GM12878 (cell line): ENCODE data around the gene PTPRN2. TPM values are rescaled to one million over a fixed set of nuclear protein-coding genes. Genes with fewer than 3 reads are reported as not detected.

Experiments used
- ATAC-seq: fragments of 200-7000 bp; cut with Tn5 transposase; 3 replicates; pipeline ENCODE4 v1.9.1; 2020; ENCODE audit warnings: mild to moderate bottlenecking, moderate library complexity
- BruUV-seq: library from RNA; stranded (reverse); fragments of 400-500 nt; replicated peaks from 2 replicates; lab custom pipeline; 2021; lab: Mats Ljungman, UMichigan
- CTCF ChIA-PET: fragments of 300-600 bp; sonication (Branson Sonifier 250); formaldehyde crosslinking; extraction: SDS; loops from one replicate; lab custom pipeline; 2021; ENCODE audit warnings: inconsistent platforms; lab: Yijun Ruan, JAX
- POLR2A ChIA-PET: fragments of 350-600 bp; formaldehyde crosslinking; extraction: SDS; loops from one replicate; lab custom pipeline; 2021; ENCODE audit warnings: inconsistent platforms; lab: Charles Lee
- RAD21 ChIA-PET: fragments of 300-600 bp; sonication (Branson Sonifier 250); formaldehyde crosslinking; loops from one replicate; lab custom pipeline; 2023; ENCODE audit warnings: antibody characterized with exemption; ENCODE audit not compliant: unreplicated experiment; lab: Charles Lee
- SMC1A ChIA-PET: fragments of 300-600 bp; sonication (Branson Sonifier 250); formaldehyde crosslinking; loops from one replicate; lab custom pipeline; 2023; ENCODE audit not compliant: unreplicated experiment, uncharacterized antibody; lab: Charles Lee
- DNase-seq: peaks from one replicate; pipeline ENCODE4 v3.0.0-alpha.2; 2011; ENCODE audit warnings: low read depth, low spot score
- FAIRE-seq: peaks from 3 replicates; lab custom pipeline; 2011; peaks lifted over from hg19 to GRCh38; lab: Jason Lieb, UNC
- H2AFZ ChIP-seq: 2 replicates; pipeline ENCODE4 v1.6.0; 2011; ENCODE audit warnings: low read depth, low read length, control low read depth; ENCODE audit not compliant: control insufficient read depth
- H3K27ac ChIP-seq: 2 replicates; pipeline ENCODE4 v1.5.1; 2011; ENCODE audit warnings: control low read depth; ENCODE audit not compliant: control insufficient read depth, insufficient read depth
- H3K27me3 ChIP-seq, 2 experiments: replicated peaks in 1 of 2; 2 replicates each; pipeline versions ENCODE4 v1.6.0 to v1.6.1; 2011; ENCODE audit warnings: low read length in 1 of 2; ENCODE audit not compliant: control insufficient read depth in 2 of 2, insufficient read depth in 2 of 2
- H3K36me3 ChIP-seq, 2 experiments: 2 replicates each; pipeline ENCODE4 v1.5.1; 2011; ENCODE audit warnings: low read length in 1 of 2; ENCODE audit not compliant: control insufficient read depth in 2 of 2, insufficient read depth in 2 of 2
- H3K4me1 ChIP-seq: 2 replicates; pipeline ENCODE4 v1.6.1; 2011; ENCODE audit warnings: mild to moderate bottlenecking, low read length, moderate library complexity, mixed read lengths; ENCODE audit not compliant: control insufficient read depth, insufficient read depth
- H3K4me2 ChIP-seq: 2 replicates; pipeline ENCODE4 v1.6.0; 2011; ENCODE audit warnings: control low read depth; ENCODE audit not compliant: control insufficient read depth, insufficient read depth
- H3K4me3 ChIP-seq: fragments of 200-600 bp; sonication (generic); 2 replicates; pipeline ENCODE4 v1.5.1; 2016
- H3K79me2 ChIP-seq: 2 replicates; pipeline ENCODE4 v1.6.0; 2011; ENCODE audit warnings: low read length; ENCODE audit not compliant: control insufficient read depth, insufficient read depth
- H3K9ac ChIP-seq: 2 replicates; pipeline ENCODE4 v1.8.0; 2011; ENCODE audit warnings: low read length, control low read depth, mixed read lengths; ENCODE audit not compliant: control insufficient read depth, insufficient read depth
- H3K9me3 ChIP-seq: replicated peaks from 3 replicates; pipeline ENCODE4 v1.5.1; 2011; ENCODE audit warnings: mild to moderate bottlenecking, low read length; ENCODE audit not compliant: control insufficient read depth, insufficient read depth
- H4K20me1 ChIP-seq: 2 replicates; pipeline ENCODE4 v1.6.0; 2011; ENCODE audit not compliant: control insufficient read depth, insufficient read depth
- ATF3 ChIP-seq: IDR thresholded peaks from 2 replicates; pipeline ENCODE4 v1.6.1; 2011; ENCODE audit warnings: low read depth, mild to moderate bottlenecking, low read length, moderate library complexity, borderline replicate concordance; ENCODE audit errors: extremely low read depth
- ATF7 ChIP-seq: fragments of 450-650 bp; IDR thresholded peaks from 2 replicates; pipeline ENCODE4 v1.6.1; 2016; ENCODE audit warnings: low read depth, mild to moderate bottlenecking
- CREB1 ChIP-seq: IDR thresholded peaks from 2 replicates; pipeline ENCODE4 v1.6.1; 2012; ENCODE audit warnings: low read depth, mild to moderate bottlenecking, inconsistent platforms
- EED ChIP-seq: sonication (generic); IDR thresholded peaks from 2 replicates; pipeline ENCODE4 v1.6.1; 2016; ENCODE audit warnings: antibody characterized with exemption, low read depth
- FOXK2 ChIP-seq: fragments of 450-650 bp; IDR thresholded peaks from 2 replicates; pipeline ENCODE4 v1.6.1; 2017; ENCODE audit warnings: mild to moderate bottlenecking, moderate library complexity
- GABPA ChIP-seq: IDR thresholded peaks from 2 replicates; pipeline ENCODE4 v1.6.1; 2014; ENCODE audit warnings: antibody characterized with exemption, low read depth, mild to moderate bottlenecking, inconsistent platforms
- HDAC2 ChIP-seq: fragments of 200-600 bp; sonication (generic); IDR thresholded peaks from 2 replicates; pipeline ENCODE4 v1.6.1; 2017
- KAT2A ChIP-seq: conservative IDR thresholded peaks from 2 replicates; pipeline ENCODE4 v1.6.1; 2011; ENCODE audit warnings: low read depth, low read length; ENCODE audit not compliant: control insufficient read depth
- PAX5 ChIP-seq: IDR thresholded peaks from 2 replicates; pipeline ENCODE4 v1.6.1; 2011; ENCODE audit warnings: low read depth, low read length, borderline replicate concordance
- PML ChIP-seq: IDR thresholded peaks from 2 replicates; pipeline ENCODE4 v1.6.1; 2012; ENCODE audit warnings: low read length, inconsistent platforms
- RAD21 ChIP-seq: IDR thresholded peaks from 2 replicates; pipeline ENCODE4 v1.6.1; 2011; ENCODE audit warnings: mild to moderate bottlenecking, low read depth, low read length, moderate library complexity; ENCODE audit not compliant: insufficient read depth
- RELB ChIP-seq: fragments of 450-650 bp; IDR thresholded peaks from 2 replicates; pipeline ENCODE4 v1.6.1; 2017; ENCODE audit warnings: low read depth, mild to moderate bottlenecking, moderate library complexity
- SMAD1 ChIP-seq: fragments of 450-650 bp; IDR thresholded peaks from 2 replicates; pipeline ENCODE4 v1.6.1; 2018; ENCODE audit warnings: mild to moderate bottlenecking, low read depth; ENCODE audit not compliant: partially characterized antibody
- SMC3 ChIP-seq: IDR thresholded peaks from 2 replicates; pipeline ENCODE4 v1.6.1; 2011; ENCODE audit warnings: low read length, improper control_type of control experiment, borderline replicate concordance
- SUPT20H ChIP-seq: IDR thresholded peaks from 2 replicates; pipeline ENCODE4 v1.6.1; 2011; ENCODE audit warnings: low read depth, mild to moderate bottlenecking, low read length, moderate library complexity, borderline replicate concordance; ENCODE audit not compliant: control insufficient read depth
- TCF12 ChIP-seq: IDR thresholded peaks from 2 replicates; pipeline ENCODE4 v1.6.1; 2011; ENCODE audit warnings: low read depth, mild to moderate bottlenecking, low read length
- ZSCAN29 ChIP-seq: fragments of 450-650 bp; IDR thresholded peaks from 2 replicates; pipeline ENCODE4 v1.6.1; 2017; ENCODE audit warnings: mild to moderate bottlenecking, moderate library complexity
- ZZZ3 ChIP-seq: IDR thresholded peaks from 2 replicates; pipeline ENCODE4 v1.6.1; 2011; ENCODE audit warnings: low read depth; ENCODE audit not compliant: control insufficient read depth, insufficient read length
- WGBS: methylation state at CpG from one replicate; pipeline ENCODE4 v1.1.6; 2016; ENCODE audit warnings: low lambda C conversion rate; ENCODE audit not compliant: insufficient replicate concordance, insufficient coverage; ENCODE audit errors: missing lambda C conversion rate; 5-methylcytosine and 5-hydroxymethylcytosine counted together
- in situ Hi-C: fragments of 300-500 bp; cut with MboI; formaldehyde crosslinking; loops from 9 replicates; pipeline ENCODE4 v1.14.3; 2018; ENCODE audit warnings: mixed read lengths
- intact Hi-C: fragments of 100-400 bp; cut with micrococcal nuclease; formaldehyde crosslinking; loops from one replicate; pipeline ENCODE4 v1.14.2; 2022; ENCODE audit not compliant: unreplicated experiment
- polyA plus RNA-seq, 11 experiments: library from polyadenylated mRNA; depleted of rRNA in 4 of 11; unstranded in 6 of 11; stranded (reverse) in 5 of 11; fragments of >200 nt; fragmentation: Nextera tagmentation in 4 of 11; fragmentation: Illumina TruSeq in 1 of 11; extraction: Ambion mirVana in 4 of 11; extraction: Trizol in 1 of 11; gene quantifications; 1 replicate in 1 of 11; 2 replicates in 10 of 11; pipeline versions ENCODE4 v1.2.1 to v1.2.3, GENCODE V29; 2011 to 2016; ENCODE audit warnings: inconsistent platforms in 2 of 11, missing spikeins in 2 of 11, low read depth in 1 of 11
- total RNA-seq, 4 experiments: library from RNA; depleted of rRNA in 3 of 4; stranded (reverse); fragments of >200 nt in 3 of 4; fragmentation: Illumina TruSeq in 1 of 4; extraction: Trizol in 1 of 4; gene quantifications; 2 replicates each; pipeline versions ENCODE4 v1.2.1 to v1.2.3, GENCODE V29; 2013 to 2021

Gene PTPRN2
- total and polyA plus RNA-seq, 10 of the 15 experiments (the other 5 are each of a cell fraction or from before 2014, with no cell fraction given) = 5.4 TPM; not detected in 9

- no peak for TF ChIP-seq KAT2A
- TF ChIP-seq GABPA = no peak
- no peak for TF ChIP-seq EED
- no peak for TF ChIP-seq ATF3
- no peak for TF ChIP-seq PML
- TF ChIP-seq SMC3 = no peak
- TF ChIP-seq ATF7 = no peak
- TF ChIP-seq CREB1 = no peak
- TF ChIP-seq RAD21 = no peak
- TF ChIP-seq RELB = no peak
- no peak for TF ChIP-seq PAX5
- no peak for TF ChIP-seq SMAD1
- no peak for TF ChIP-seq TCF12
- TF ChIP-seq HDAC2 = no peak
Measured at GRCh38 chr7:158476331-158476932, 111.2 kb downstream of the PTPRN2 start (continued).

- no TSS peak for BruUV-seq
- Histone ChIP-seq H3K27ac (no peak overlapping the region), H3K27me3 (no peaks in the 10 kb centered on the region), H3K9ac (no peak overlapping the region), H3K4me2 (no peak overlapping the region), H3K36me3 (no peaks in the 10 kb centered on the region), H3K4me1 (no peaks in the 10 kb centered on the region), H3K79me2 (no peaks in the 10 kb centered on the region), H4K20me1 (no peaks in the 10 kb centered on the region), H2AFZ (no peak overlapping the region), H3K9me3 (no peaks in the 10 kb centered on the region; the same call in 2 of the 3 replicates), H3K4me3 (no peak overlapping the region)
- ChIA-PET CTCF (no interaction called here), RAD21 (no interaction called here), SMC1A (no interaction called here), POLR2A (no interaction called here)
- TF ChIP-seq ZZZ3 (no peak), SUPT20H (no peak), ZSCAN29 (no peak), FOXK2 (no peak)
- WGBS = 79% methylated on average over 6 of the region's 6 CpGs
- in situ Hi-C loops = no loop called here
- DNase-seq = no peak
- ATAC-seq = no peak
- intact Hi-C loops = no loop called here
- FAIRE-seq = no peak
Measured at GRCh38 chr7:158475679-158476052, 112.0 kb downstream of the PTPRN2 start.
